Measurements from ENCODE around the gene EFNA5. TPM values are rescaled to one million over a fixed set of nuclear protein-coding genes. Genes with fewer than 3 reads are reported as not detected.

The EFNA5 gene
- total and polyA plus RNA-seq, 10 of the 15 experiments (the other 5 are each of a cell fraction or from before 2014, with no cell fraction given) = 0.19 to 12.6 (median 3.9) TPM

GRCh38 chr5:107576736-107577393 is 93.9 kb downstream of the EFNA5 start (continued):
- TF ChIP-seq, protein P1, sequence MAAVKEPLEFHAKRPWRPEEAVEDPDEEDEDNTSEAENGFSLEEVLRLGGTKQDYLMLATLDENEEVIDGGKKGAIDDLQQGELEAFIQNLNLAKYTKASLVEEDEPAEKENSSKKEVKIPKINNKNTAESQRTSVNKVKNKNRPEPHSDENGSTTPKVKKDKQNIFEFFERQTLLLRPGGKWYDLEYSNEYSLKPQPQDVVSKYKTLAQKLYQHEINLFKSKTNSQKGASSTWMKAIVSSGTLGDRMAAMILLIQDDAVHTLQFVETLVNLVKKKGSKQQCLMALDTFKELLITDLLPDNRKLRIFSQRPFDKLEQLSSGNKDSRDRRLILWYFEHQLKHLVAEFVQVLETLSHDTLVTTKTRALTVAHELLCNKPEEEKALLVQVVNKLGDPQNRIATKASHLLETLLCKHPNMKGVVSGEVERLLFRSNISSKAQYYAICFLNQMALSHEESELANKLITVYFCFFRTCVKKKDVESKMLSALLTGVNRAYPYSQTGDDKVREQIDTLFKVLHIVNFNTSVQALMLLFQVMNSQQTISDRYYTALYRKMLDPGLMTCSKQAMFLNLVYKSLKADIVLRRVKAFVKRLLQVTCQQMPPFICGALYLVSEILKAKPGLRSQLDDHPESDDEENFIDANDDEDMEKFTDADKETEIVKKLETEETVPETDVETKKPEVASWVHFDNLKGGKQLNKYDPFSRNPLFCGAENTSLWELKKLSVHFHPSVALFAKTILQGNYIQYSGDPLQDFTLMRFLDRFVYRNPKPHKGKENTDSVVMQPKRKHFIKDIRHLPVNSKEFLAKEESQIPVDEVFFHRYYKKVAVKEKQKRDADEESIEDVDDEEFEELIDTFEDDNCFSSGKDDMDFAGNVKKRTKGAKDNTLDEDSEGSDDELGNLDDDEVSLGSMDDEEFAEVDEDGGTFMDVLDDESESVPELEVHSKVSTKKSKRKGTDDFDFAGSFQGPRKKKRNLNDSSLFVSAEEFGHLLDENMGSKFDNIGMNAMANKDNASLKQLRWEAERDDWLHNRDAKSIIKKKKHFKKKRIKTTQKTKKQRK (IDR thresholded peaks at IDR 0.05; ENCODE audit: low read depth, low read length) = no peak
- TF ChIP-seq MEF2B (IDR thresholded peaks at IDR 0.05; ENCODE audit: partially characterized antibody, poor library complexity, severe bottlenecking) (peak; percentile 39), MYC (IDR thresholded peaks at IDR 0.05; ENCODE audit: insufficient read depth, insufficient read length, insufficient replicate concordance, low read length, severe bottlenecking) (no peak), PML (IDR thresholded peaks at IDR 0.05; ENCODE audit: low read length) (no peak), EGR1 (IDR thresholded peaks at IDR 0.05; ENCODE audit: borderline replicate concordance in 1 of 2, low read depth in 2 of 2, low read length in 2 of 2) (no peak), RB1 (IDR thresholded peaks at IDR 0.05; ENCODE audit: borderline replicate concordance) (no peak), ZNF274 (IDR thresholded peaks at IDR 0.05; ENCODE audit: insufficient read depth, insufficient read length) (no peak), FOXK2 (IDR thresholded peaks at IDR 0.05) (no peak), HSF1 (IDR thresholded peaks at IDR 0.05; ENCODE audit: low read depth, low read length) (no peak), NFXL1 (IDR thresholded peaks at IDR 0.05; ENCODE audit: borderline replicate concordance) (no peak), BCL11A (IDR thresholded peaks at IDR 0.05; ENCODE audit: low read depth, low read length) (no peak), SRF (IDR thresholded peaks at IDR 0.05; ENCODE audit: low read depth in 2 of 2, low read length in 2 of 2) (no peak), E2F8 (IDR thresholded peaks at IDR 0.05; ENCODE audit: low read depth, partially characterized antibody) (no peak)
